ENCODE measurements around the gene ATP8B2.

DNA sequence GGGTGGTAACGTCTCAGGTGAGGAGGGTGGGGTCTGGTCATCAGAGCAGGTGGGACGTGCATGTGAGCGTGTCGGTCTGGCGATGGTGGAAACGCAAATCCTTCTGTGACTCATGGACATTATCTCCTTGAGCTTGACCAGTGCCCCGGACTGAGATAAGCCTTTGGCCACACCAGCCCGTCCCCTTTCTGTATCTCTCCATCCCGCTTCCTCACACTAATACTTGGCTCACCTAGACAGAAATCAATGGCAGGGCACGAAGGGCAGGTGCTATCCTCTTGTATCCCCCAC is 12.3 kb upstream of the ATP8B2 start:
- TF ChIP-seq CTCF (conservative IDR thresholded peaks at IDR 0.05; ENCODE audit: low read depth, low read length) (no peak), EZH2 (IDR thresholded peaks at IDR 0.05; ENCODE audit: low read length, unreplicated experiment) (no peak), EZH2phosphoT487 (IDR thresholded peaks at IDR 0.05; ENCODE audit: borderline replicate concordance, low read length) (no peak)
